Type B pancreatic cell (in vitro differentiated cells): Measurements from ENCODE around the gene FOXB2. TPM values are rescaled to one million over a fixed set of nuclear protein-coding genes. Genes with fewer than 3 reads are reported as not detected.

Experiments
- DNase-seq: peaks from one replicate; pipeline ENCODE4 v3.0.0; 2021; ENCODE audit warnings: mixed read lengths; ENCODE audit not compliant: unreplicated experiment; ENCODE audit errors: extremely low spot score
- H3K27ac Mint-ChIP-seq: 2 replicates; pipeline ENCODE4 v1.8.0; 2021; ENCODE audit warnings: mild to moderate bottlenecking, mixed read lengths
- H3K27me3 Mint-ChIP-seq: 2 replicates; pipeline ENCODE4 v1.8.0; 2021; ENCODE audit warnings: mixed read lengths
- H3K36me3 Mint-ChIP-seq: 2 replicates; pipeline ENCODE4 v1.8.0; 2021; ENCODE audit warnings: mixed read lengths
- H3K4me1 Mint-ChIP-seq: one replicate; pipeline ENCODE4 v1.8.0; 2021; ENCODE audit warnings: mixed read lengths; ENCODE audit not compliant: unreplicated experiment
- H3K4me3 Mint-ChIP-seq: 2 replicates; pipeline ENCODE4 v1.8.0; 2021; ENCODE audit warnings: mild to moderate bottlenecking, mixed read lengths
- H3K9me3 Mint-ChIP-seq: 2 replicates; pipeline ENCODE4 v1.8.0; 2021; ENCODE audit warnings: mixed read lengths
- total RNA-seq: library from RNA; stranded (reverse); gene quantifications from 2 replicates; pipeline ENCODE4 v1.2.1, GENCODE V29; 2021; ENCODE audit warnings: low replicate concordance
- TF ChIP-seq, protein P1 (sequence below): fragments of 200-600 bp; sonication (generic); conservative IDR thresholded peaks from 2 replicates; pipeline ENCODE4 v1.5.0; 2021; ENCODE audit warnings: antibody characterized with exemption, mild to moderate bottlenecking

Gene FOXB2
- total RNA-seq, 1 donor from 2014 or later: 0.24 TPM

DNA sequence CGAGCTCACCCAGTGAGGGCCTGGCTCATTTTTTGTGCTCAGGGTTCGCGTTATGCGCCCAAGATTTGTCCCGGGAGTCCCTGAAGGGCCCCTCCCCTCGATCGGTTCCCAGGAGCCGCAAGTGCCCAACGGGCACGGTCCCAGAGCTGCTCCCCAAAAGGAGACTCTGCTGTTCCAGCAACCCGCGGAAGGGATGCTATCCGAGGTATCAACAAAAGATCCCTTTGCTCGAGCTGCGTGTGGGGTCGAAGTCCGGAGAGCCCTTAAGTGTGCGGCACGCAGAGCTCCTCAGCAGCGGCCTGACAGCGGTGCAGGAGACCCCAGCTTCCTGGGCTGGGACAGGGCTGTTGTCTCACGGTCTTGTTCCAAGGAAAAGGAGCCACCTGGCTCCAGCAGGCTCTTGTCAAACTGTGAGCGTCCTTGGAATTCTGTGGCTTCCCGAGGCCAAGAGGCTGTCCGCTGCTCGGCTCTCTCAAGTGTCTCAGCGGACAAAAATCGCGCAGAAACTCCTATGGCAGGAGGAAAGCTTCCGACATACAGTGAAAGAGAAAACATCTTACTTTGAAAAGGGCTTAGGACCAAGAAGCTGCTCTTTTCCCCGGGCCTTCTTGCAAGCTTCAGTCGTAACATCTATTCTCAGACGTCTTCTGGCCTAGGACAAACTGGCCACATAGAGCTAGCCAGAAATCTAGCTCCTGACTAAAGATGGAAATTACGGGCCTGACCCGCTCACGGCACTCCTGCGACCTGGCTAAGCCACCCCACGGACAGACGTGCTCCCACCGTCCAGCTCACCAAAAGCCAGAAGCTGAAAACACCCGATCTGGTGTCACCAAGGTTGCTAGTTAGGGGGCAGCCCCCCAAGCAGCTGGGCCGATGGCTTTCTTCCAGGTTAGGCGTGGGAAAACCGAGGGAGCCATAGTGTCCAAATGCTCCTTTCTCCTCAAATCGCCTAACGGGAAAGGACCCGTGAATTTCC is 2.6 kb upstream of the FOXB2 start:
- Mint-ChIP-seq H3K36me3 (no peaks in the 10 kb centered on the region), H3K27ac (no peak overlapping the region), H3K4me1 (peaks cover 18% of the 10 kb centered on the region), H3K4me3 (peak overlapping the region; percentile 83), H3K27me3 (peaks cover 94% of the 10 kb centered on the region), H3K9me3 (no peaks in the 10 kb centered on the region)
- TF ChIP-seq, protein P1, sequence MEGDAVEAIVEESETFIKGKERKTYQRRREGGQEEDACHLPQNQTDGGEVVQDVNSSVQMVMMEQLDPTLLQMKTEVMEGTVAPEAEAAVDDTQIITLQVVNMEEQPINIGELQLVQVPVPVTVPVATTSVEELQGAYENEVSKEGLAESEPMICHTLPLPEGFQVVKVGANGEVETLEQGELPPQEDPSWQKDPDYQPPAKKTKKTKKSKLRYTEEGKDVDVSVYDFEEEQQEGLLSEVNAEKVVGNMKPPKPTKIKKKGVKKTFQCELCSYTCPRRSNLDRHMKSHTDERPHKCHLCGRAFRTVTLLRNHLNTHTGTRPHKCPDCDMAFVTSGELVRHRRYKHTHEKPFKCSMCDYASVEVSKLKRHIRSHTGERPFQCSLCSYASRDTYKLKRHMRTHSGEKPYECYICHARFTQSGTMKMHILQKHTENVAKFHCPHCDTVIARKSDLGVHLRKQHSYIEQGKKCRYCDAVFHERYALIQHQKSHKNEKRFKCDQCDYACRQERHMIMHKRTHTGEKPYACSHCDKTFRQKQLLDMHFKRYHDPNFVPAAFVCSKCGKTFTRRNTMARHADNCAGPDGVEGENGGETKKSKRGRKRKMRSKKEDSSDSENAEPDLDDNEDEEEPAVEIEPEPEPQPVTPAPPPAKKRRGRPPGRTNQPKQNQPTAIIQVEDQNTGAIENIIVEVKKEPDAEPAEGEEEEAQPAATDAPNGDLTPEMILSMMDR: no peak
- no peak for DNase-seq

DNA sequence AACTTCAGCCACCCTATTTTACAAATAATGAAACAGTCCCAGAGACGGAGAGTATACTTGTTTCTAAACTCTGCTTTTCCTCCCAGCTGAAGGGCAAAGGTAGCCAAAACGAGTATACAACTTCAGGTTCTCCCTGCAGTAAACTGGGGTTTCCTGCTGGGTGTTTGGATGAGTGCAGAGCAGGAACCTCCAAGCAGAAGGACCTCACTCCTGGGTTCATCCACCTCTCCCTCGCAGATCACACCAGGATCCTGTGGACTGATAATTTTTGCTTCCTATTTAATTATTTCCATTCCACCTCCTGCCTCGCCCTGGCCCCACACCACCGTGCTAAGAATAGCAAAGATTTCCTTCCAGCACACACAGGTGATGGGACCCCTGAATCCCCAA is 2.0 kb upstream of the FOXB2 start:
- no peaks in the 10 kb centered on the region for H3K9me3 Mint-ChIP-seq
- TF ChIP-seq, protein P1: no peak
- no peaks in the 10 kb centered on the region for H3K36me3 Mint-ChIP-seq
- no peak for DNase-seq
- H3K27ac Mint-ChIP-seq: no peak overlapping the region
- peaks cover 94% of the 10 kb centered on the region for H3K27me3 Mint-ChIP-seq
- H3K4me1 Mint-ChIP-seq: peaks cover 18% of the 10 kb centered on the region
- peak overlapping the region; percentile 83 for H3K4me3 Mint-ChIP-seq

DNA sequence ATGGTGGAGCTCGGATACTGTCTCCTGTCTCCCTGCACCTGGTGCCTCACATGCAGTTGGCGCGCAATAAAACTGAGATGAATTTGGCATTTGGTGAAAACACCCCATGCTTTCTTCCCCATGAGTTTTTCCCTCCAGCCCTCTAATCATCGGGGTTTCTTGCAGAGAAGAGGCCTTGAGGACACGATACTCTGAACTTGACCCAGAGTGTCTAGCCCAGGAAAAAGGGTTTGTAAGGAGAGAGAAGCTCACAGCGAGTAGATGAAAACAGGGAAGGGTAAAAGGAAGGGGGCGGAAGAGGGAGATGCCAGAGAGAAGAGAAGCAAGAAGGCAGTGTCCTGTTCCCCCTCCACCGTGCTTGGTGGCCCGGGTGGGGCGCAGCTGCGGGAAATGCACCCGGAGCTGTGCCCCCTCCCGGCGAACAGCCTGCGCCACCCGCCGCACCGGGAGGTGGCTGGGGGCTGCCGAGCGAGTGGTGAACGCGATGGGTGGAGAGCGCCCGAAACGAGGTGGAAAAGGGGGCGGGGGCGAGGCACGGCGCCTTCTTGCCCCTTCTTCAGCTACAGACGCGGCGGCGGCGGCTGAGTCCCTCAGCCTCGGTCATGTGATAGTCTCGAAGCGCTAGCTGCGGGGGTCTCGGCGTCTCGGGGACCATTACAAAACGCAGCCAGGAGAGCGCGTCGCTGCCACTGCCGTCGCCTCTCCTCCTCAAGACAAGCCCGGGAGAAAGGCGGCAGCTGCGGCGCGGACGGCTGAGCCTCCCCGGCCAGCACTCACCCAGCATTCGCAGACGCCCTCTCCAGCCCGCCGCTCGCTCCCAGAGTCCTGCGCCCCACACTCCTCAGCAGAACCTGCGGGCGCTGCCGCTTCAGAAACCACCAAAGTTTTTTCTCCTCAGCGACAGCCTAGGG is 1.1 kb upstream of the FOXB2 start:
- H3K27me3 Mint-ChIP-seq: peaks cover 94% of the 10 kb centered on the region
- peak overlapping the region; percentile 83 for H3K4me3 Mint-ChIP-seq
- TF ChIP-seq, protein P1: no peak
- DNase-seq: no peak
- H3K36me3 Mint-ChIP-seq: no peaks in the 10 kb centered on the region
- H3K4me1 Mint-ChIP-seq: peaks cover 18% of the 10 kb centered on the region
- no peaks in the 10 kb centered on the region for H3K9me3 Mint-ChIP-seq
- H3K27ac Mint-ChIP-seq: no peak overlapping the region

DNA sequence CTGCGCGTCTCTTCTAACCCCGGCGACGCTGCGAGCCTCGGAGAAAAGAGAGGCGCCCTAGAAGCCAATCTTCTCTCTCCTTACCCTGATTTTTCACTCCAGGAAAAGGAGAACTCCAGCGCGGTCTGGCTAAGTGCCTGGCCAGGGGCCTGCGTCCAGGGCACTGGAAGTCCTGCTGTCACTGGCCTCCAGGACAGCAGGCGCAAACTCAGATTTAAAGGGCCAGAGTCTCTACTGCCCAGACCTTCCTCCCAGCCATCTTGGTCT is 553 bp upstream of the FOXB2 start:
- H3K9me3 Mint-ChIP-seq: no peaks in the 10 kb centered on the region
- TF ChIP-seq, protein P1: no peak

DNA sequence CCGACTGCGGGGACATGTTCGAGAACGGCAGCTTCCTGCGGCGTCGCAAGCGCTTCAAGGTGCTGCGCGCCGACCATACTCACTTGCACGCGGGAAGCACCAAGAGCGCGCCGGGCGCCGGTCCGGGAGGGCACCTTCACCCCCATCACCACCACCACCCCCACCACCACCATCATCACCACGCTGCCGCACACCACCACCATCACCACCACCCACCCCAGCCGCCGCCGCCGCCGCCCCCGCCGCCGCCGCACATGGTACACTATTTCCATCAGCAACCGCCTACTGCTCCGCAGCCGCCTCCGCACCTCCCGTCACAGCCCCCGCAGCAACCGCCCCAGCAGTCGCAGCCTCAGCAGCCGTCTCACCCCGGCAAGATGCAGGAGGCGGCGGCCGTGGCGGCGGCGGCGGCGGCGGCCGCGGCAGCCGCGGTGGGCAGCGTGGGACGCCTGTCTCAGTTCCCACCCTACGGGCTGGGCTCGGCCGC is 514 bp downstream of the FOXB2 start:
- TF ChIP-seq, protein P1: no peak
- no peaks in the 10 kb centered on the region for H3K36me3 Mint-ChIP-seq
- no peak overlapping the region for H3K27ac Mint-ChIP-seq
- H3K27me3 Mint-ChIP-seq: peaks cover 94% of the 10 kb centered on the region
- DNase-seq: no peak
- H3K9me3 Mint-ChIP-seq: no peaks in the 10 kb centered on the region
- peak overlapping the region; percentile 76 for H3K4me3 Mint-ChIP-seq
- H3K4me1 Mint-ChIP-seq: peaks cover 8% of the 10 kb centered on the region

More for the DNA sequence above, 553 bp upstream of the FOXB2 start:
- no peak overlapping the region for H3K27ac Mint-ChIP-seq
- peaks cover 94% of the 10 kb centered on the region for H3K27me3 Mint-ChIP-seq
- H3K36me3 Mint-ChIP-seq: no peaks in the 10 kb centered on the region
- DNase-seq: no peak
- H3K4me3 Mint-ChIP-seq: peak overlapping the region; percentile 76
- peaks cover 12% of the 10 kb centered on the region for H3K4me1 Mint-ChIP-seq
